A549 treated with RU486 at 1 μM for 4 hours (cell line): Measurements from ENCODE around the gene ZNF605. TPM values are rescaled to one million over a fixed set of nuclear protein-coding genes. Genes with fewer than 3 reads are reported as not detected.

ENCODE experiments used
- total RNA-seq: library from RNA; stranded (reverse); fragments of 200-300 nt; extraction: Qiagen RNA extraction; gene quantifications from 5 replicates; pipeline ENCODE4 v1.2.3, GENCODE V29; 2022; ENCODE audit warnings: low read depth

The ZNF605 gene
- total RNA-seq = 2.3 to 3.3 TPM (median 2.9 TPM) in 5 replicates

DNA sequence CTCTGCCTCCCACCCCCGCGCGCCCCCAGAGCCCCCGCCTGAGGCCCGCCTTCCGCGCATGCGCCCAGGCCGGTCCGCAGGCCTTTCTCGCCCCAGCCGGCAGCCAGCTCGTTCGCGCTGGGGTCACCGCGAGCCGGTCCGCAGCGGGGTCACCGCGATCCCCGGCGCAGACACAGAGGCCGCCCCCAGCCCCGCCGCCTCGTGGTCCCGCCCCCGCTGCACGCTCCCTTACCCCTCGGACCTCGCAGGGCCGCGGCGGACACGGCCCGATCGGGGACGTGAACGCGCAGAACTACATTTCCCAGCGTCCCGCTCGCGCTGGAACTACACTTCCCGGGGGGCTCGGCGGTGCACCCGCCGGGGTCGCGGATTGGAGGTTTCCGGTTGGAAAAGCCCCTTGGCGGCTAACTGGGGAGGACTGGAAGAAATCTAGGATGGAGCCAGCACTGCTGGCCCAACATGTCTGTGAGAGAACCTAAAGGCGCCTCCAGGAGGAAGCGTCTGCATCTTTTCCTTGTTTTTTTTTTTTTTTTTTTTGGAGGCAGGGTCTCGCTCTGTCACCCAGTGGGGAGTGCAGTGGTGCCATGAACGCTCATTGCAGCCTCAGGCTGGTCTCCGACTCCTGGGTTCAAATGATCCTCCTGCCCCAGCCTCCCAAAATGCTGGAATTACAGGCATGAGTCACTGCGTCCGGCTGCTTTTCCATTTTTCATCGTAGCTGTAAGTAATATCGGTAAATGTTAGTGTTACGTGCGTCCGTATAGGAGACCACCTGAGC, at the start of gene ZNF605:
TSS of gene ZNF605 (minus strand) at position 296 of the 778 bp plus-strand sequence. CDS start 10,671 bp downstream, outside the sequence.

DNA sequence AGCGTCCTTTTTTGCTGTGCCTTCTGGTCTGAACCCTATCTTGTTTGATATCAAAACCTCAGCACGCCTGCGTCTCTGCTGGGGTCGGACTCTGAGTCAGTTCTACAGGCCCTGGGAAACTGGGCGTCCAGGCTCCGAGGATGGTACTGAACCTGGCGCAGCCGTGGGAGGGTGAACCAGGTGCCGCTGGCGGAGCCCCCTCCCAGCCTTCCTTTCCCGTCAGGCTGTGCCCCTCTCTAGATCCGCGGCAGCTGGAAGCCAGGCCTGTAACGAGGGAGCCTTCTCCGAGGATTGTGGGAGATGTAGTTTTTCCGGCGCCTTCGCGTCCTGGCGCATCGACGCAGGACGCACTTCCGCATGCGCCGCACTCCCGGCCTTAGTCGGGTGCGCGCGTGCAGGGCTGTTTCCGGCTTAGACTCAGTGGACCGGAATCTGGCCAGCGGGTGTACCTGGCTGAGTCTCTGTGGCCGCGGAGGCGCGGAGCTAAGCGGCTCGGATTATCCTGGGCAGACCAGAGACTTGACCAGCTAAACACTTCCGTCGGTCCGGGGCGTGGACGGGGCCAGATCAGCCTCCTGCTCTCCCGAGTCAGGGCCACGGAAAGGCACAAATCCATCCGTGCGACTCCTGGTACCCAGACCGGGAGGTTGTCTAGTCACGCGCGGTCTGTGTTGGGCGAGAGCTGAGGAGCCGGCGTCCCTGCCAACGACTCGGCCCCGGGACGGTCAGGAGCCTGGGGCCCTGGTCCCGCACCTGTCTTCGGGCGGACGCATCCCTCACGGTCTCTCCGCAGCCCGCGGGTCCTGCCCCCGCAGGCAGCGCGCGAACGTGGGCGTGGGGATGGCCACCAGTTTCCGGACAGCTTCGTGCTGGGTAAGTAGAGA, 30.1 kb upstream of the ZNF605 start, which contains the start of gene ZNF26:
TSS of gene ZNF26 (plus strand) at position 367 of the 884 bp plus-strand sequence. CDS start at position 841, 474 bp downstream.

DNA sequence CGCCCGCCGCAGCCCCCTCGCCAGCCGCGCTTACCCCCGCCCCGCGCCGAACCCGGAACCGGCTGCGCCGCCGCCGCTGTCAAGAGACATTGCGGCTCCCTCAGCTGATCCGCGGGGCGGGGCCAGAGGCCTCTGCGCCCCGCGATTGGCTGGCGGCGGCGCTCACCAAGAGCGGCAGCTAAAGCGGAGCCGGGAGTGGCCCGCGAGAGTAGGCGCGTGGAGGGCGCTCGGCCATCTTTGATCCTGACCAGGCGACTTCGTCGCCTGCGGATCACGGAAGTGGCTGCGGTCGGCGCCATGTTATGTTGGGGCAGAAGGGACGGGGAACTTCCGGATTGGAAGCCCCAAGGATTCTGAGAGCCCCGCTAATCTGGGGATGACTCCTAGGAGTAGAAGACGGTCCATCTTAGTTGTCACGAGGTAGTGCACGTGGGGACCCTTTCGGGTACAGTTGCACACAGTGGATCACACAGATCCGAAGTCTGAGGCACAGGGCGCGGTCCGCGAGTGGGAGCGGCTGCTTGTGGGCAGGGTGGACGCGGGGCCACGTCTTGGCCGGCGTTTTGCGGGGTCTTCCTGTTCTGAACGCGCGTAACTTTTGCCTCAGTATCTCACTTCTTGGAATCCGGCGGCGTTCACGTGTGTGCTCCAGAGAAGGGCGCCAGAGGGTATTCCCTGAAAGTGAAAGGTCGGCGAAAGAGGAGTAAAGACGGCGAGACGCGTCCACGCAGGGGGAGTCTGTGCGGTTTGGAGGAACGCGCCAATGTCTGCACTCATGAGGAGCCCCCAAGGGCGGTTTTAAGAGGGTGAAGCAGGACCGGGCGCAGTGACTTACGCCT, 68.4 kb downstream of the ZNF605 start, which contains the start of gene CHFR:
TSS of gene CHFR (minus strand) at position 93 of the 839 bp plus-strand sequence. CDS start 277 bp downstream, outside the sequence.

Other genes with a start within 250 kb of the ZNF605 start
- 39.7 to 60.9 TPM (median 53.4 TPM) in 5 replicates for gene PGAM5, start 245.5 kb downstream of the ZNF605 start, total RNA-seq
- gene ANKLE2, start 194.5 kb downstream of the ZNF605 start, total RNA-seq = 74.0 to 84.5 TPM (median 80.3 TPM) in 5 replicates
- gene GOLGA3, start 127.4 kb downstream of the ZNF605 start, total RNA-seq = 17.6 to 25.0 TPM (median 20.4 TPM) in 5 replicates
- 18.6 to 21.4 TPM (median 19.9 TPM) in 5 replicates for gene CHFR, start 68.7 kb downstream of the ZNF605 start, total RNA-seq
- 7.0 to 11.3 TPM (median 8.5 TPM) in 5 replicates for gene ZNF26, start 30.1 kb upstream of the ZNF605 start, total RNA-seq
- 10.7 to 15.8 TPM (median 13.4 TPM) in 5 replicates for gene ZNF84, start 81.2 kb upstream of the ZNF605 start, total RNA-seq
- 8.7 to 10.2 TPM (median 9.2 TPM) in 5 replicates for gene ZNF140, start 124.6 kb upstream of the ZNF605 start, total RNA-seq
- 0.21 to 0.44 TPM (median 0.42 TPM) in 5 replicates for gene ZNF891, start 174.0 kb upstream of the ZNF605 start, total RNA-seq
- gene ZNF10, start 174.3 kb upstream of the ZNF605 start, total RNA-seq = 0.81 to 2.2 TPM (median 1.0 TPM) in 5 replicates
- 9.2 to 17.8 TPM (median 10.1 TPM) in 5 replicates for gene ZNF268, start 225.2 kb upstream of the ZNF605 start, total RNA-seq